Erythroblast (primary cell): ENCODE measurements around the gene SLC47A2.

Experiments
- GATA1 ChIP-seq: IDR thresholded peaks from 2 replicates; pipeline ENCODE4 v1.6.1; 2011; ENCODE audit warnings: low read depth, mild to moderate bottlenecking, control low read depth, low read length, moderate library complexity
- POLR2A ChIP-seq: IDR thresholded peaks from 2 replicates; pipeline ENCODE4 v1.6.1; 2011; ENCODE audit warnings: mild to moderate bottlenecking, low read length

GRCh38 chr17:19742495-19742894 is 26.1 kb upstream of the SLC47A2 start:
- TF ChIP-seq POLR2A (no peak), GATA1 (no peak)
